Right lobe of liver (tissue), 4 donors: ENCODE measurements around the gene FRY.

ENCODE experiments used
- CTCF ChIP-seq, 4 donors: fragments of 200-600 bp in 3 of 4; fragments of 450-650 bp in 1 of 4; IDR thresholded peaks; one replicate each; pipeline versions ENCODE4 v1.5.1 to v1.8.0; 2016 to 2022; ENCODE audit warnings: antibody characterized with exemption in 4 of 4, mild to moderate bottlenecking in 2 of 4
- POLR2A ChIP-seq: fragments of 450-650 bp; IDR thresholded peaks from one replicate; pipeline ENCODE4 v1.6.1; 2017; ENCODE audit warnings: antibody characterized with exemption, mild to moderate bottlenecking
- donor health status: DM: no; HTN: no; CAD: no.
- donor health status: DM: no; HTN: no; CAD: no.
- donor health status: DM: no; HTN: yes; CAD: no.

DNA sequence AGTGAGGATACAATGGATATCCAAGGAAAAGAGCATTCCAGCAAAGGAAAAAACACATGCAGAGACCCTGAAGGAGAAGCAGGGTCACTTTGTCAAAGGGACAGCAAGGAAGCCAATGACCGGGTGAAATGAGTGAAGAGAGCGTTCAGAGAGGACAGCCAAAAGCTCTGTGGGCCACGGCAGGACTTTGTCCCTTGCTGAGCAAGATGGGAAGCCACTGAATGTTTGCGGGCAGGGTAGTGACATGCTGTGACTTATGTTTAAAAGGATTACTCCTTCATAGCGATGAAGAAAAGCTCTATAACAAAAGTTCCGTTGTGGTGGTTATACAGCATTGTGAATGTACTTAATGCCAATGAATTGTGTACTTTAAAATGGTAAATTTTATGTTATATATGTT is 267.1 kb downstream of the FRY start:
- TF ChIP-seq CTCF (IDR thresholded peaks at IDR 0.05): no peak
- no peak for TF ChIP-seq POLR2A
